SK-N-SH (cell line): ENCODE data around the gene NLRP9. TPM values are rescaled to one million over a fixed set of nuclear protein-coding genes. Genes with fewer than 3 reads are reported as not detected.
"Not testable (repeated sequence)": the region's sequence is repeated elsewhere in the genome, so short reads cannot be mapped to it uniquely, and the experiment has no call there.

Experiments used
- CTCF ChIA-PET: fragments of 300-600, 350-600 bp; formaldehyde crosslinking; extraction: SDS; loops from one replicate; lab custom pipeline; 2021; lab: Yijun Ruan, JAX
- POLR2A ChIA-PET: fragments of 350-600 bp; sonication (Branson Sonifier 250); formaldehyde crosslinking; extraction: SDS; loops from one replicate; lab custom pipeline; 2020; ENCODE audit warnings: antibody characterized with exemption, inconsistent platforms; lab: Yijun Ruan, JAX
- DNase-seq: peaks from one replicate; pipeline ENCODE4 v3.0.0; 2012
- H2AFZ ChIP-seq: fragments of 200-600 bp; sonication (generic); 2 replicates; pipeline ENCODE4 v1.8.1; 2016; ENCODE audit warnings: antibody characterized with exemption, mild to moderate bottlenecking, low read depth
- H3F3A ChIP-seq: fragments of 200-600 bp; sonication (generic); replicated peaks from 2 replicates; pipeline ENCODE3; 2016; ENCODE audit warnings: antibody characterized with exemption, mild to moderate bottlenecking; ENCODE audit not compliant: insufficient read depth
- H3K27ac ChIP-seq, 2 experiments: fragments of 200-500 bp in 1 of 2; fragments of 200-600 bp in 1 of 2; sonication (Bioruptor generic) in 1 of 2; sonication (generic), shearing (Covaris generic) in 1 of 2; 2 replicates each; pipeline versions ENCODE4 v1.5.1 to v1.6.1; 2014 to 2016; ENCODE audit warnings: low read depth in 2 of 2, inconsistent platforms in 1 of 2, low read length in 1 of 2, mild to moderate bottlenecking in 1 of 2, mixed read lengths in 1 of 2
- H3K27me3 ChIP-seq: fragments of 200-600 bp; sonication (generic), shearing (Covaris generic); 2 replicates; pipeline ENCODE4 v1.6.1; 2016; ENCODE audit warnings: mixed run types; ENCODE audit not compliant: insufficient read depth
- H3K36me3 ChIP-seq, 2 experiments: fragments of 200-500 bp in 1 of 2; fragments of 200-600 bp in 1 of 2; sonication (Bioruptor generic) in 1 of 2; sonication (generic) in 1 of 2; replicated peaks in 1 of 2; 2 replicates each; pipeline versions ENCODE3 to v1.5.1; 2014 to 2016; ENCODE audit warnings: low read length in 1 of 2, mild to moderate bottlenecking in 1 of 2; ENCODE audit not compliant: insufficient read depth in 2 of 2, control insufficient read depth in 1 of 2
- H3K4me1 ChIP-seq, 2 experiments: fragments of 200-500 bp in 1 of 2; fragments of 200-600 bp in 1 of 2; sonication (Bioruptor generic) in 1 of 2; sonication (generic), shearing (Covaris generic) in 1 of 2; 2 replicates each; pipeline versions ENCODE4 v1.5.1 to v1.6.1; 2014 to 2016; ENCODE audit warnings: low read depth in 1 of 2, low read length in 1 of 2, mixed run types in 1 of 2; ENCODE audit not compliant: insufficient read depth in 2 of 2, control insufficient read depth in 1 of 2
- H3K4me2 ChIP-seq: fragments of 200-600 bp; sonication (generic), shearing (Covaris generic); 2 replicates; pipeline ENCODE4 v1.6.1; 2017; ENCODE audit warnings: mixed run types
- H3K4me3 ChIP-seq, 2 experiments: fragments of 200-500 bp in 1 of 2; fragments of 200-600 bp in 1 of 2; sonication (Bioruptor generic) in 1 of 2; sonication (generic), shearing (Covaris generic) in 1 of 2; 2 replicates each; pipeline versions ENCODE4 v1.5.1 to v1.8.1; 2014 to 2016; ENCODE audit warnings: low read depth in 2 of 2, inconsistent platforms in 1 of 2, low read length in 1 of 2, mild to moderate bottlenecking in 1 of 2, mixed read lengths in 1 of 2, moderate library complexity in 1 of 2
- H3K79me2 ChIP-seq: fragments of 200-600 bp; sonication (generic); 2 replicates; pipeline ENCODE4 v1.8.1; 2017; ENCODE audit warnings: mild to moderate bottlenecking; ENCODE audit not compliant: insufficient read depth
- H3K9ac ChIP-seq: fragments of 200-600 bp; sonication (generic); 2 replicates; pipeline ENCODE4 v1.6.1; 2017; ENCODE audit warnings: mixed run types
- H3K9me2 ChIP-seq: fragments of 200-600 bp; sonication (generic); 2 replicates; pipeline ENCODE4 v1.6.1; 2017; ENCODE audit warnings: mixed run types
- H3K9me3 ChIP-seq: fragments of 200-600 bp; sonication (generic); 2 replicates; pipeline ENCODE4 v1.6.1; 2017; ENCODE audit warnings: mixed run types, mild to moderate bottlenecking, moderate library complexity
- H4K20me1 ChIP-seq: fragments of 200-600 bp; sonication (generic); 2 replicates; pipeline ENCODE4 v1.6.1; 2017; ENCODE audit warnings: mild to moderate bottlenecking, mixed run types; ENCODE audit not compliant: insufficient read depth
- CHD2 ChIP-seq: fragments of 150-350 bp; IDR thresholded peaks from 2 replicates; pipeline ENCODE4 v1.6.1; 2018; ENCODE audit warnings: low read length; ENCODE audit not compliant: partially characterized antibody
- CTCF ChIP-seq: fragments of 200-600 bp; sonication (generic); IDR thresholded peaks from 2 replicates; pipeline ENCODE4 v1.6.1; 2017; ENCODE audit warnings: antibody characterized with exemption, mild to moderate bottlenecking, moderate library complexity
- ELF1 ChIP-seq: IDR thresholded peaks from 2 replicates; pipeline ENCODE4 v1.4.0; 2012
- EP300 ChIP-seq, 2 experiments: IDR thresholded peaks; 2 replicates each; pipeline versions ENCODE4 v1.4.0 to v1.6.1; 2012; ENCODE audit warnings: borderline replicate concordance in 1 of 2, low read depth in 1 of 2, low read length in 1 of 2
- EZH2phosphoT487 ChIP-seq: fragments of 200-600 bp; sonication (generic); IDR thresholded peaks from 2 replicates; pipeline ENCODE4 v1.6.1; 2017; ENCODE audit warnings: low read depth, mixed run types, mild to moderate bottlenecking, antibody characterized with exemption, moderate library complexity, borderline replicate concordance
- FOXM1 ChIP-seq: IDR thresholded peaks from 2 replicates; pipeline ENCODE4 v1.4.0; 2012; ENCODE audit warnings: low read depth, mild to moderate bottlenecking
- IRF3 ChIP-seq: fragments of 150-350 bp; IDR thresholded peaks from 2 replicates; pipeline ENCODE4 v1.6.1; 2016; ENCODE audit warnings: mild to moderate bottlenecking, low read depth, low read length
- MEF2A ChIP-seq: IDR thresholded peaks from 2 replicates; pipeline ENCODE4 v1.4.0; 2012; ENCODE audit warnings: low read depth, borderline replicate concordance
- MXI1 ChIP-seq: IDR thresholded peaks from 2 replicates; pipeline ENCODE4 v1.6.1; 2012; ENCODE audit warnings: mild to moderate bottlenecking, low read depth, low read length, improper control_type of control experiment
- NFIC ChIP-seq: IDR thresholded peaks from 2 replicates; pipeline ENCODE4 v1.4.0; 2012; ENCODE audit warnings: borderline replicate concordance
- POLR2AphosphoS5 ChIP-seq: IDR thresholded peaks from 2 replicates; pipeline ENCODE4 v1.6.1; 2012; ENCODE audit warnings: low read depth, low read length
- RFX5 ChIP-seq: IDR thresholded peaks from 2 replicates; pipeline ENCODE4 v1.6.1; 2012; ENCODE audit warnings: mild to moderate bottlenecking, improper control_type of control experiment, low read length
- SIN3A ChIP-seq: IDR thresholded peaks from 2 replicates; pipeline ENCODE4 v1.6.1; 2012; ENCODE audit warnings: low read depth, mild to moderate bottlenecking, low read length, moderate library complexity, borderline replicate concordance
- SMC3 ChIP-seq: IDR thresholded peaks from 2 replicates; pipeline ENCODE4 v1.6.1; 2012; ENCODE audit warnings: low read depth, low read length, improper control_type of control experiment
- USF1 ChIP-seq: IDR thresholded peaks from 2 replicates; pipeline ENCODE4 v1.4.0; 2012; ENCODE audit warnings: low read depth, borderline replicate concordance
- ZBTB33 ChIP-seq: IDR thresholded peaks from 2 replicates; pipeline ENCODE4 v1.4.0; 2012; ENCODE audit warnings: low read depth, borderline replicate concordance
- WGBS: methylation state at CpG from one replicate; pipeline ENCODE4 v1.1.6; 2017; ENCODE audit warnings: low lambda C conversion rate; 5-methylcytosine and 5-hydroxymethylcytosine counted together
- polyA plus RNA-seq, 3 experiments: library from polyadenylated mRNA; depleted of rRNA; stranded (reverse); fragments of >200 nt; gene quantifications; 2 replicates each; pipeline ENCODE4 v1.2.3, GENCODE V29; 2012

NLRP9 gene
- polyA plus RNA-seq, 1 of the 3 experiments (the other 2 are of a cell fraction) = not detected

GRCh38 chr19:55766466-55766865 is 28.3 kb upstream of the NLRP9 start:
- under 1% methylated on average over 7 of the region's 7 CpGs for WGBS
- no peak overlapping the region for H2AFZ ChIP-seq
- H3K9ac ChIP-seq = no peak overlapping the region
- no peaks in the 10 kb centered on the region for H3K36me3 ChIP-seq
- no peaks in the 10 kb centered on the region for H3K9me2 ChIP-seq
- H3K9me3 ChIP-seq = no peaks in the 10 kb centered on the region
- no peak overlapping the region for H3K27ac ChIP-seq
- TF ChIP-seq EP300 (IDR thresholded peaks at IDR 0.05; ENCODE audit: borderline replicate concordance in 1 of 2, low read depth in 1 of 2, low read length in 1 of 2) = no peak
- no peak for TF ChIP-seq MXI1
- no peak for TF ChIP-seq USF1
- TF ChIP-seq CHD2 = no peak
- TF ChIP-seq MEF2A = no peak
- no peak for TF ChIP-seq FOXM1
- no peak for TF ChIP-seq ZBTB33
- no peak for TF ChIP-seq EZH2phosphoT487
- TF ChIP-seq ELF1 = no peak
- TF ChIP-seq CTCF = no peak
- TF ChIP-seq SIN3A = no peak
- TF ChIP-seq IRF3 = no peak
- TF ChIP-seq RFX5 = no peak
- TF ChIP-seq POLR2AphosphoS5 = no peak
- no peak for TF ChIP-seq SMC3
- no peak for TF ChIP-seq NFIC
- TF ChIP-seq, all 33 proteins: peak for 0
- ChIA-PET CTCF (no interaction called here), POLR2A (no interaction called here)
- DNase-seq = no peak
- Histone ChIP-seq H4K20me1 (no peaks in the 10 kb centered on the region), H3F3A (no peaks in the 10 kb centered on the region), H3K4me2 (no peak overlapping the region), H3K4me1 (no peaks in the 10 kb centered on the region), H3K79me2 (no peaks in the 10 kb centered on the region), H3K27me3 (peaks cover 18% of the 10 kb centered on the region; the same call in 1 of the 2 replicates), H3K4me3 (no peak overlapping the region)

DNA sequence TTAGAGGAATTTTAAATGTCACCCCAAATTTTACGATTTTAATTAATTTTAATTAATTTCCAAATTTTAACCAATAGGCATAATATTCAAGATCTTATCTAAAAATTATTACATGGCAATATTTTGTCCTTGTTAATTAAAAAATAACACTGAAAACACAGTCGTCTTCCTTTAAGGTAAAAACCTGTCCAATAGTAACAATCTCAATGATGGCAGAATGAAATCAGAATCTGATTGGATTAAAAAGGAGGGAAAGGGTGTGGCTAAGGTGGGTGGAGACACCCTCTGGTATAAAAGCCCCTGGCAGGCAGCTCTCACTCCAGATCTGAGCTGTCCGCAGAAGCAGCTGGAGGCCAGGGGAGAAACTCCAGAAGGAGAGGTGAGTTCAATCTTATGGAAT is 20.6 kb upstream of the NLRP9 start, which contains the start of gene RFPL4A:
TSS of gene RFPL4A (plus strand) at position 301 of the 400 bp plus-strand sequence. CDS start 2,704 bp downstream, outside the sequence.
- H3K36me3 ChIP-seq, CTCF ChIA-PET, H3K4me3 ChIP-seq, H3K9me2 ChIP-seq, H3K4me2 ChIP-seq, H3K27ac ChIP-seq, H3K79me2 ChIP-seq, H4K20me1 ChIP-seq, H3K9ac ChIP-seq, H3K4me1 ChIP-seq, H2AFZ ChIP-seq, DNase-seq, POLR2A ChIA-PET, H3K9me3 ChIP-seq, H3F3A ChIP-seq: not testable (repeated sequence)
- 10% methylated on average over 3 of the region's 3 CpGs for WGBS
- H3K27me3 ChIP-seq = peaks cover 25% of the 10 kb centered on the region; the same call in 1 of the 2 replicates

- H3K4me1 ChIP-seq, H3K9ac ChIP-seq, H3K9me3 ChIP-seq, DNase-seq, H3K4me3 ChIP-seq, H3K79me2 ChIP-seq, H4K20me1 ChIP-seq, POLR2A ChIA-PET, H3K9me2 ChIP-seq, H3F3A ChIP-seq, H3K27ac ChIP-seq, H3K4me2 ChIP-seq, H2AFZ ChIP-seq, H3K36me3 ChIP-seq, CTCF ChIA-PET: not testable (repeated sequence)
- H3K27me3 ChIP-seq = peaks cover 44% of the 10 kb centered on the region; the same call in 1 of the 2 replicates
- WGBS = 0% methylated on average over 4 of the region's 4 CpGs
Measured at GRCh38 chr19:55756808-55757207, 18.6 kb upstream of the NLRP9 start.
